Brain microvascular endothelial cell (primary cell): Measurements from ENCODE around the gene RAPGEFL1.

Experiments used
- DNase-seq: peaks from one replicate; pipeline ENCODE4 v3.0.0-alpha.2; 2020
- H3K27ac ChIP-seq: fragments of 250-450 bp; sonication (Bioruptor Pico); 2 replicates; pipeline ENCODE4 v1.5.1; 2020; ENCODE audit warnings: mild to moderate bottlenecking, moderate library complexity
- H3K27me3 ChIP-seq: fragments of 250-450 bp; sonication (Bioruptor Pico); replicated peaks from 2 replicates; pipeline ENCODE4 v1.5.1; 2020; ENCODE audit warnings: mild to moderate bottlenecking
- H3K36me3 ChIP-seq: fragments of 250-450 bp; sonication (Bioruptor Pico); replicated peaks from 2 replicates; pipeline ENCODE4 v1.5.1; 2020; ENCODE audit warnings: mild to moderate bottlenecking
- H3K4me3 ChIP-seq: 2 replicates; pipeline ENCODE4 v1.5.1; 2011; ENCODE audit warnings: low read depth, mild to moderate bottlenecking, control low read depth, low read length, moderate library complexity
- in situ Hi-C: cut with HindIII; loops from 2 replicates; pipeline ENCODE4 v1.10.0; 2017; ENCODE audit warnings: low sequenced_read_pairs, low pct_ligation_motif_present
- TF ChIP-seq, protein P1 (sequence below): IDR thresholded peaks from 2 replicates; pipeline ENCODE4 v1.5.1; 2011; ENCODE audit warnings: low read depth, mild to moderate bottlenecking, moderate library complexity, low read length, control low read depth, inconsistent platforms; ENCODE audit errors: missing control alignments

Gene RAPGEFL1

DNA sequence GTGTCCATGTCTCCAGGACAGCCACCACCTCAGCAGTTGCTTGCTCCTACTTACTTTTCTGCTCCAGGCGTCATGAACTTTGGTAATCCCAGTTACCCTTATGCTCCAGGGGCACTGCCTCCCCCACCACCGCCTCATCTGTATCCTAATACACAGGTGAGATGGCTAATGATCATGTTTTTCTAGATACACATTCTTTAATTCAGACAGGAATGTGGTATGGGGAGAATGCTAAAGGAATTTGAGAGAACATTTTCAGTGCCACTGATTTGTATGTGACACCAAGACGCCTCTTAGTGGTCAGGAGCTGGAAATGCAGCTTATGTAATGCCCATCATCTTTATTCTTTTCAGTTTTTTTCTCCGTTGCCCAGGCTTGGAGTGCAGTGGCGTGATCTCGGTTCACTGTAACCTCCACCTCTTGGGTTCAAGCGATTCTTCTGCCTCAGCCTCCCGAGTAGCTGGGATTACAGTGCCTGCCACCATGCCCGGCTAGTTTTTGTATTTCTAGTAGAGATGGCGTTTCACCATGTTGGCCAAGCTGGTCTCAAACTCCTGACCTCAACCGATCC is 8.9 kb upstream of the RAPGEFL1 start:
- H3K36me3 ChIP-seq: peaks cover 59% of the 10 kb centered on the region
- TF ChIP-seq, protein P1, sequence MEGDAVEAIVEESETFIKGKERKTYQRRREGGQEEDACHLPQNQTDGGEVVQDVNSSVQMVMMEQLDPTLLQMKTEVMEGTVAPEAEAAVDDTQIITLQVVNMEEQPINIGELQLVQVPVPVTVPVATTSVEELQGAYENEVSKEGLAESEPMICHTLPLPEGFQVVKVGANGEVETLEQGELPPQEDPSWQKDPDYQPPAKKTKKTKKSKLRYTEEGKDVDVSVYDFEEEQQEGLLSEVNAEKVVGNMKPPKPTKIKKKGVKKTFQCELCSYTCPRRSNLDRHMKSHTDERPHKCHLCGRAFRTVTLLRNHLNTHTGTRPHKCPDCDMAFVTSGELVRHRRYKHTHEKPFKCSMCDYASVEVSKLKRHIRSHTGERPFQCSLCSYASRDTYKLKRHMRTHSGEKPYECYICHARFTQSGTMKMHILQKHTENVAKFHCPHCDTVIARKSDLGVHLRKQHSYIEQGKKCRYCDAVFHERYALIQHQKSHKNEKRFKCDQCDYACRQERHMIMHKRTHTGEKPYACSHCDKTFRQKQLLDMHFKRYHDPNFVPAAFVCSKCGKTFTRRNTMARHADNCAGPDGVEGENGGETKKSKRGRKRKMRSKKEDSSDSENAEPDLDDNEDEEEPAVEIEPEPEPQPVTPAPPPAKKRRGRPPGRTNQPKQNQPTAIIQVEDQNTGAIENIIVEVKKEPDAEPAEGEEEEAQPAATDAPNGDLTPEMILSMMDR: peak; percentile 73
- H3K27me3 ChIP-seq: no peaks in the 10 kb centered on the region
- H3K4me3 ChIP-seq: no peak overlapping the region
- in situ Hi-C loops: no loop called here
- no peak overlapping the region for H3K27ac ChIP-seq
- DNase-seq: peak; percentile 54

DNA sequence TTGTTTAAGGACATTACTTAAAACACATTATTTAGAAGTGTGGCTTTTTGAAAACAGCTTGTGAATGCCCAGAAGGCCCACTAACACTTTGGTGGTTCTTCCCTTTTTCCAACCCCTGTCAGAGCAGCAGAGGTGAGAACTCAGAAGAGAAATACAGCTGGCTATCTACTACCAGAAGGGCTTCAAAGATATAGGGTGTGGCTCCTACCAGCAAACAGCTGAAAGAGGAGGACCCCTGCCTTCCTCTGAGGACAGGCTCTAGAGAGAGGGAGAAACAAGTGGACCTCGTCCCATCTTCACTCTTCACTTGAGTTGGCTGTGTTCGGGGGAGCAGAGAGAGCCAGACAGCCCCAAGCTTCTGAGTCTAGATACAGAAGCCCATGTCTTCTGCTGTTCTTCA is 6.9 kb upstream of the RAPGEFL1 start:
- in situ Hi-C loops: no loop called here
- DNase-seq: no peak
- Histone ChIP-seq H3K4me3 (no peak overlapping the region), H3K36me3 (peaks cover 51% of the 10 kb centered on the region), H3K27ac (no peak overlapping the region), H3K27me3 (no peaks in the 10 kb centered on the region)
- TF ChIP-seq, protein P1: no peak

DNA sequence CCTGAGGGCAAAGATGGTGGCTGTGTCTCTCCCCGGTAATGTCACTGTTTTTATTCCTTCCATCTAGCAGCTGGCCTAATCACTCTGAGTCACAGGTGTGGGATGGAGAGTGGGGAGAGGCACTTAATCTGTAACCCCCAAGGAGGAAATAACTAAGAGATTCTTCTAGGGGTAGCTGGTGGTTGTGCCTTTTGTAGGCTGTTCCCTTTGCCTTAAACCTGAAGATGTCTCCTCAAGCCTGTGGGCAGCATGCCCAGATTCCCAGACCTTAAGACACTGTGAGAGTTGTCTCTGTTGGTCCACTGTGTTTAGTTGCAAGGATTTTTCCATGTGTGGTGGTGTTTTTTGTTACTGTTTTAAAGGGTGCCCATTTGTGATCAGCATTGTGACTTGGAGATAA is 5.5 kb upstream of the RAPGEFL1 start:
- no peak for DNase-seq
- H3K27me3 ChIP-seq: no peaks in the 10 kb centered on the region
- H3K4me3 ChIP-seq: no peak overlapping the region
- no peak overlapping the region for H3K27ac ChIP-seq
- TF ChIP-seq, protein P1: no peak
- H3K36me3 ChIP-seq: peaks cover 40% of the 10 kb centered on the region
- in situ Hi-C loops: no loop called here

DNA sequence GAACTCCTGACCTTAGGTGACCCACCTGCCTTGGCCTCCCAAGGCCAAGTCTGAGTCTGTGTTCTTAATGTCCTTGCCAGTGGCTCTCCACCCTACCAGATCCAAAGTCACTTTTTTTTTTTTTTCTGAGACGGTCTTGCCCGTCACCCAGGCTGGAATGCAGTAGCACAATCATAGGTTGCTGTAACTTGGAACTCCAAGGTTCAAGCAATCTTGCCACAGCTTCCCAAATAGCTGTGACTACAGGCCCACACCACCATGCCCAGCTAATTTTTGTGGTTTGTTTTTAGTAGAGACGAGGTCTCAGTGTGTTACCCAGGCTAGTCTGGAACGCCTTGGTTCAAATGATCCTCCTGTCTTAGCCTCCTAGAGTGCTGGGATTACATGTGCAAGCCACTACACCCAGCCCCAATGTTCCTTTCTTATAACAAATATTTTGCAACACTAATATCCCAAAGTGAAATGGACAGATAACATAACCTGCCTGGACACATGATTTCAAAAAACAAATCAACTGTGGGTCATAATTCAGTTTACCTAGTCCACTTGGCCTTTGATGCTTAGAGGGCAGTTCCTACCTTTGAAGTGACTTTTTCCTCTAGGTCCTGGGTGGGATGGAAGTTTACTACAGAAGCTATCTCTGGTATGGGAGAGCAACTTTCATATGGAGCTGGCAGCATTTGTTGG is 4.0 kb upstream of the RAPGEFL1 start:
- Histone ChIP-seq H3K36me3 (peaks cover 33% of the 10 kb centered on the region), H3K4me3 (no peak overlapping the region), H3K27ac (no peak overlapping the region), H3K27me3 (no peaks in the 10 kb centered on the region)
- TF ChIP-seq, protein P1: no peak
- DNase-seq: no peak
- in situ Hi-C loops: no loop called here

DNA sequence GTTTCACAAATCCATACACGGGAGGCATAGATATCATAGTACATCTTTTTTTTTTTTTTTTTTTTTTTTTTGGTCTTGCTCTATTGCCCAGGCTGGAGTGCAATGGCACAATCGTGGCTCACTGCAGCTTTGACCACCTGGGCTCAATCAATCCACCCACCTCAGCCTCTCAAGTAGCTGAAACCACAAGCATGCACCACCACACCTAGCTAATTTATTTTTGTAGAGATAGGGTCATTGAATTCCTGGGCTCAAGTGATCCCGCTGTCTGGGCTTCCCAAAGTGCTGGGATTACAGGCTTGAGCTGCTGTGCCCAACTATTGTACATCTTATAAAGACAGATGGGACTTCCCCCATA is 3.5 kb upstream of the RAPGEFL1 start:
- Histone ChIP-seq H3K4me3 (no peak overlapping the region), H3K27ac (no peak overlapping the region), H3K36me3 (peaks cover 30% of the 10 kb centered on the region), H3K27me3 (no peaks in the 10 kb centered on the region)
- DNase-seq: no peak
- in situ Hi-C loops: no loop called here
- TF ChIP-seq, protein P1: no peak

DNA sequence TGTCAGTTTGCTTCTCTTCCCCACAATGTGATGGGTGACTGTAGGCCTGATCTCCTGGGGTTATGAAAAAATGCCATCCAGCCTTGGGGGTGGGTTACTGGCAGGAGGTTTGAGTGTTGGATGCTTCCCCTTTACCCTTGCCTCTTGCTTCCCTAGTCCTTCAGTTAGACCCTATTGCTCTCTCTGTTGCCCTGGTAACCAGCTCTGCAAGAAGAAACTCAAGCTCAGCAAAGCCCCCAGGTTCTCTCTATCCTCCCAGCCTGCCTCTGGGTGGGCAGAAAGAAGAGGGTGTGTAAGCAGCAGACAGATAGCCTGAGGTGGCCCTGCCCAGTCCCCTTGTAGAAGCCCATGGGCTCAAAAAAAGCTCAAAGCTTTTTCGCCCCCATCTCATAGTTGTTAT is 2.8 kb upstream of the RAPGEFL1 start:
- Histone ChIP-seq H3K36me3 (peaks cover 28% of the 10 kb centered on the region), H3K27me3 (no peaks in the 10 kb centered on the region), H3K4me3 (no peak overlapping the region), H3K27ac (no peak overlapping the region)
- in situ Hi-C loops: no loop called here
- TF ChIP-seq, protein P1: no peak
- DNase-seq: no peak
